DOHH2 (cell line): ENCODE data around the gene KLRC4.

ENCODE experiments used
- H3F3A ChIP-seq: fragments of 200-600 bp; sonication (generic), shearing (Covaris generic); 2 replicates; pipeline ENCODE4 v1.6.0; 2016; ENCODE audit warnings: antibody characterized with exemption, mild to moderate bottlenecking; ENCODE audit not compliant: control insufficient read depth, insufficient read depth
- H3K27ac ChIP-seq: fragments of 200-600 bp; sonication (generic); 2 replicates; pipeline ENCODE4 v1.5.1; 2014; ENCODE audit warnings: low read depth, mild to moderate bottlenecking, low read length, moderate library complexity
- H3K27me3 ChIP-seq: fragments of 200-600 bp; sonication (generic); 2 replicates; pipeline ENCODE4 v1.6.1; 2014; ENCODE audit warnings: mild to moderate bottlenecking, low read length, mixed read lengths; ENCODE audit not compliant: control insufficient read depth
- H3K36me3 ChIP-seq: fragments of 200-600 bp; sonication (generic); 2 replicates; pipeline ENCODE4 v1.6.1; 2014; ENCODE audit warnings: mild to moderate bottlenecking, low read length, moderate library complexity, mixed read lengths; ENCODE audit not compliant: control insufficient read depth
- H3K4me1 ChIP-seq: fragments of 200-600 bp; sonication (generic); 2 replicates; pipeline ENCODE4 v1.6.1; 2014; ENCODE audit warnings: mild to moderate bottlenecking, low read length, mixed read lengths; ENCODE audit not compliant: control insufficient read depth
- H3K4me2 ChIP-seq: fragments of 200-600 bp; sonication (generic); 2 replicates; pipeline ENCODE4 v1.6.0; 2014; ENCODE audit warnings: mild to moderate bottlenecking, low read length, moderate library complexity
- H3K4me3 ChIP-seq: fragments of 200-600 bp; sonication (generic); 2 replicates; pipeline ENCODE4 v1.5.1; 2014; ENCODE audit warnings: mild to moderate bottlenecking, low read length, mixed read lengths
- H3K79me2 ChIP-seq: fragments of 200-600 bp; sonication (generic); 2 replicates; pipeline ENCODE4 v1.6.1; 2014; ENCODE audit warnings: mild to moderate bottlenecking, low read length, mixed read lengths; ENCODE audit not compliant: control insufficient read depth
- H3K9me2 ChIP-seq: fragments of 200-600 bp; sonication (generic); replicated peaks from 2 replicates; pipeline ENCODE4 v1.6.1; 2014; ENCODE audit warnings: mild to moderate bottlenecking, low read length, mixed read lengths; ENCODE audit not compliant: control insufficient read depth
- H3K9me3 ChIP-seq: fragments of 200-600 bp; sonication (generic); 2 replicates; pipeline ENCODE4 v1.6.1; 2014; ENCODE audit warnings: antibody characterized with exemption, low read length, mixed read lengths; ENCODE audit not compliant: control insufficient read depth, insufficient read depth
- H4K20me1 ChIP-seq: fragments of 200-600 bp; sonication (generic); 2 replicates; pipeline ENCODE4 v1.6.0; 2014; ENCODE audit warnings: low read depth, mild to moderate bottlenecking, antibody characterized with exemption, low read length, moderate library complexity; ENCODE audit not compliant: control insufficient read depth, insufficient read depth
- CTCF ChIP-seq: fragments of 200-600 bp; sonication (generic); IDR thresholded peaks from one replicate; pipeline ENCODE4 v1.5.1; 2014; ENCODE audit warnings: antibody characterized with exemption, mild to moderate bottlenecking, low read depth, low read length; ENCODE audit not compliant: poor library complexity, severe bottlenecking
- EZH2phosphoT487 ChIP-seq: fragments of 200-600 bp; sonication (generic); IDR thresholded peaks from 2 replicates; pipeline ENCODE4 v1.6.1; 2017; ENCODE audit warnings: borderline replicate concordance, mild to moderate bottlenecking, antibody characterized with exemption, low read length, moderate library complexity, mixed read lengths

The KLRC4 gene

GRCh38 chr12:10404798-10405197 is 4.8 kb downstream of the KLRC4 start:
- Histone ChIP-seq H3K9me3 (no peaks in the 10 kb centered on the region), H3K4me1 (0 out of 2 replicates have a peak, but pooled peaks cover 2% of the 10 kb centered on the region), H3K27ac (no peak overlapping the region), H3K36me3 (no peaks in the 10 kb centered on the region), H3F3A (no peaks in the 10 kb centered on the region), H3K79me2 (no peaks in the 10 kb centered on the region), H3K4me3 (no peak overlapping the region), H3K9me2 (no peaks in the 10 kb centered on the region), H3K4me2 (no peak overlapping the region), H4K20me1 (no peaks in the 10 kb centered on the region), H3K27me3 (no peaks in the 10 kb centered on the region)
- TF ChIP-seq CTCF (no peak), EZH2phosphoT487 (no peak)

- H3K9me3 ChIP-seq: no peaks in the 10 kb centered on the region; the same call in 1 of the 2 replicates
- no peak overlapping the region for H3K4me3 ChIP-seq
- H3K27ac ChIP-seq: no peak overlapping the region
- H3K79me2 ChIP-seq: no peaks in the 10 kb centered on the region
- H3K9me2 ChIP-seq: no peaks in the 10 kb centered on the region
- H3K4me2 ChIP-seq: no peak overlapping the region
- no peaks in the 10 kb centered on the region for H3K36me3 ChIP-seq
- H3K27me3 ChIP-seq: no peaks in the 10 kb centered on the region
- H3K4me1 ChIP-seq: peaks cover under 1% of the 10 kb centered on the region
- H4K20me1 ChIP-seq: no peaks in the 10 kb centered on the region
- no peaks in the 10 kb centered on the region for H3F3A ChIP-seq
- TF ChIP-seq CTCF (no peak), EZH2phosphoT487 (no peak)
Measured at GRCh38 chr12:10400829-10401228, 8.7 kb downstream of the KLRC4 start.

GRCh38 chr12:10398168-10398567 is 11.4 kb downstream of the KLRC4 start:
- Histone ChIP-seq H3K9me2 (no peaks in the 10 kb centered on the region), H3K36me3 (peaks cover 4% of the 10 kb centered on the region; the same call in 1 of the 2 replicates), H3K27me3 (no peaks in the 10 kb centered on the region), H3K9me3 (no peaks in the 10 kb centered on the region; the same call in 1 of the 2 replicates), H4K20me1 (no peaks in the 10 kb centered on the region), H3K4me2 (no peak overlapping the region), H3K79me2 (no peaks in the 10 kb centered on the region), H3K4me1 (peaks cover 14% of the 10 kb centered on the region), H3K27ac (no peak overlapping the region), H3K4me3 (no peak overlapping the region), H3F3A (no peaks in the 10 kb centered on the region)
- no peak for TF ChIP-seq CTCF
- no peak for TF ChIP-seq EZH2phosphoT487
